ENCODE data around the gene ADAMTSL1. TPM values are rescaled to one million over a fixed set of nuclear protein-coding genes. Genes with fewer than 3 reads are reported as not detected.

ADAMTSL1 gene
- total RNA-seq, 2 experiments from 2014 or later: not detected

GRCh38 chr9:18755263-18755662 lies 281.3 kb downstream of the ADAMTSL1 start:
- BruUV-seq (replicated peaks): no TSS peak
- intact Hi-C loops (cut with micrococcal nuclease; ENCODE audit: unreplicated experiment): no loop called here
- H3K79me2 ChIP-seq (ENCODE audit: insufficient read depth, low read depth, low read length): no peaks in the 10 kb centered on the region
- H4K20me1 ChIP-seq (ENCODE audit: insufficient read depth, low read length): no peaks in the 10 kb centered on the region
- TF ChIP-seq EZH2phosphoT487 (IDR thresholded peaks at IDR 0.05; ENCODE audit: borderline replicate concordance, low read depth, low read length): no peak
- no peak for TF ChIP-seq CTCF (conservative IDR thresholded peaks at IDR 0.05; ENCODE audit: low read length)
- H3K9me3 ChIP-seq (ENCODE audit: low read length): no peaks in the 10 kb centered on the region
- ChIA-PET CTCF (ENCODE audit: unreplicated experiment) (no interaction called here), POLR2A (no interaction called here)
- no peaks in the 10 kb centered on the region for H3K9me2 ChIP-seq (ENCODE audit: insufficient read depth, low read length)
- H3K4me2 ChIP-seq (ENCODE audit: low read length): no peak overlapping the region
- no peak overlapping the region for H3K4me3 ChIP-seq (ENCODE audit: low read depth, low read length, poor library complexity, severe bottlenecking)
- DNase-seq (ENCODE audit: low spot score): no peak
- no peak overlapping the region for H3K27ac ChIP-seq (ENCODE audit: low read depth, low read length, poor library complexity, severe bottlenecking)
- H3K36me3 ChIP-seq (ENCODE audit: insufficient read depth, low read length): no peaks in the 10 kb centered on the region
- no peak overlapping the region for H2AFZ ChIP-seq (ENCODE audit: low read length)
- no peaks in the 10 kb centered on the region for H3K4me1 ChIP-seq (ENCODE audit: insufficient read depth, low read length, poor library complexity, severe bottlenecking)

- Histone ChIP-seq H3K4me3 (ENCODE audit: low read depth, low read length, poor library complexity, severe bottlenecking) (no peak overlapping the region), H3K36me3 (ENCODE audit: insufficient read depth, low read length) (no peaks in the 10 kb centered on the region), H2AFZ (ENCODE audit: low read length) (no peak overlapping the region), H3K4me2 (ENCODE audit: low read length) (no peak overlapping the region), H4K20me1 (ENCODE audit: insufficient read depth, low read length) (no peaks in the 10 kb centered on the region), H3K27ac (ENCODE audit: low read depth, low read length, poor library complexity, severe bottlenecking) (no peak overlapping the region), H3K4me1 (ENCODE audit: insufficient read depth, low read length, poor library complexity, severe bottlenecking) (no peaks in the 10 kb centered on the region), H3K79me2 (ENCODE audit: insufficient read depth, low read depth, low read length) (no peaks in the 10 kb centered on the region), H3K9me3 (ENCODE audit: low read length) (no peaks in the 10 kb centered on the region), H3K9me2 (ENCODE audit: insufficient read depth, low read length) (no peaks in the 10 kb centered on the region)
- intact Hi-C loops (cut with micrococcal nuclease; ENCODE audit: unreplicated experiment): no loop called here
- CTCF ChIA-PET (ENCODE audit: unreplicated experiment): no interaction called here
- no peak for DNase-seq (ENCODE audit: low spot score)
- POLR2A ChIA-PET: interaction anchor here (0.7 to 1.2 kb wide), 3 partner anchors 10 to 1043 kb away, joined by 3 to 6 read pairs (median 5); no protein-coding TSS in a partner anchor
- no TSS peak for BruUV-seq (replicated peaks)
- TF ChIP-seq EZH2phosphoT487 (IDR thresholded peaks at IDR 0.05; ENCODE audit: borderline replicate concordance, low read depth, low read length) (no peak), CTCF (conservative IDR thresholded peaks at IDR 0.05; ENCODE audit: low read length) (no peak)
Measured at GRCh38 chr9:18756712-18757125, 282.8 kb downstream of the ADAMTSL1 start.

- no TSS peak for BruUV-seq (replicated peaks)
- intact Hi-C loops (cut with micrococcal nuclease; ENCODE audit: unreplicated experiment): no loop called here
- H3K27ac ChIP-seq (ENCODE audit: low read depth, low read length, poor library complexity, severe bottlenecking): no peak overlapping the region
- H3K4me3 ChIP-seq (ENCODE audit: low read depth, low read length, poor library complexity, severe bottlenecking): no peak overlapping the region
- H4K20me1 ChIP-seq (ENCODE audit: insufficient read depth, low read length): no peaks in the 10 kb centered on the region
- POLR2A ChIA-PET: interaction anchor here (0.7 kb wide), 1 partner anchor 11 kb away, joined by 3 read pairs; no protein-coding TSS in a partner anchor
- no peaks in the 10 kb centered on the region for H3K79me2 ChIP-seq (ENCODE audit: insufficient read depth, low read depth, low read length)
- H3K9me2 ChIP-seq (ENCODE audit: insufficient read depth, low read length): no peaks in the 10 kb centered on the region
- no peak overlapping the region for H2AFZ ChIP-seq (ENCODE audit: low read length)
- CTCF ChIA-PET (ENCODE audit: unreplicated experiment): no interaction called here
- no peaks in the 10 kb centered on the region for H3K9me3 ChIP-seq (ENCODE audit: low read length)
- no peak for DNase-seq (ENCODE audit: low spot score)
- TF ChIP-seq CTCF (conservative IDR thresholded peaks at IDR 0.05; ENCODE audit: low read length): no peak
- TF ChIP-seq EZH2phosphoT487 (IDR thresholded peaks at IDR 0.05; ENCODE audit: borderline replicate concordance, low read depth, low read length): no peak
- no peak overlapping the region for H3K4me2 ChIP-seq (ENCODE audit: low read length)
- H3K4me1 ChIP-seq (ENCODE audit: insufficient read depth, low read length, poor library complexity, severe bottlenecking): no peaks in the 10 kb centered on the region
- no peaks in the 10 kb centered on the region for H3K36me3 ChIP-seq (ENCODE audit: insufficient read depth, low read length)
Measured at GRCh38 chr9:18759827-18760226, 285.9 kb downstream of the ADAMTSL1 start.
